Neural crest cell (in vitro differentiated cells): ENCODE data around the gene CLEC4G. TPM values are rescaled to one million over a fixed set of nuclear protein-coding genes. Genes with fewer than 3 reads are reported as not detected.

Source experiments
- DNase-seq: peaks from one replicate; pipeline ENCODE4 v3.0.0; 2021; ENCODE audit warnings: low read depth, mixed read lengths, low spot score
- H3K27ac Mint-ChIP-seq: one replicate; pipeline ENCODE4 v1.8.0; 2021; ENCODE audit warnings: mild to moderate bottlenecking, mixed read lengths; ENCODE audit not compliant: unreplicated experiment
- H3K27me3 Mint-ChIP-seq: 2 replicates; pipeline ENCODE4 v1.8.0; 2021; ENCODE audit warnings: low read depth, mild to moderate bottlenecking, mixed read lengths
- H3K36me3 Mint-ChIP-seq: 2 replicates; pipeline ENCODE4 v1.8.0; 2021; ENCODE audit warnings: low read depth, mild to moderate bottlenecking, mixed read lengths
- H3K4me1 Mint-ChIP-seq: 2 replicates; pipeline ENCODE4 v1.8.0; 2021; ENCODE audit warnings: mixed read lengths
- H3K4me3 Mint-ChIP-seq: one replicate; pipeline ENCODE4 v1.8.0; 2021; ENCODE audit warnings: mild to moderate bottlenecking, mixed read lengths
- H3K9me3 Mint-ChIP-seq: 2 replicates; pipeline ENCODE4 v1.8.0; 2021; ENCODE audit warnings: mixed read lengths
- total RNA-seq: library from RNA; stranded (reverse); gene quantifications from 2 replicates; pipeline ENCODE4 v1.2.1, GENCODE V29; 2021
- TF ChIP-seq, protein P1 (sequence below): fragments of 200-600 bp; sonication (generic); conservative IDR thresholded peaks from 2 replicates; pipeline ENCODE4 v1.5.0; 2021; ENCODE audit warnings: antibody characterized with exemption, mild to moderate bottlenecking

CLEC4G gene
- total RNA-seq, 1 donor from 2014 or later = not detected

DNA sequence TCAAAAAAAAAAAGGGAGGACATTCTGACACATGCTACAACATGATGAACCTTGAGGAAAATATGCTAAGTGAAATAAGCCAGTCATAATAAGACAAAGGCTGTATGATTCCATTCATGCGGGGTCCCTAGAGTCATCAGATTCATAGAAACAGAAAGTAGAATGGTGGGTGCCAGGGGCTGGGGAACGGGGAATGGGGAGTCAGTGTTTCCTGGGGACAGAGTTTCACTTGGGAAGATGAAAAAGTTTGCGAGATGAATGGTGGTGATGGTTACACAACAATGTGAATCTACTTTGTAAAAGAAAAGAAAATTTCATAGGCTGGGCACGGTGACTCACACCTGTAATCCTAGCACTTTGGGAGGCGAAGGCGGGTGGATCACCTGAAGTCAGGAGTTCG, 6.1 kb upstream of the CLEC4G start:
- TF ChIP-seq, protein P1, sequence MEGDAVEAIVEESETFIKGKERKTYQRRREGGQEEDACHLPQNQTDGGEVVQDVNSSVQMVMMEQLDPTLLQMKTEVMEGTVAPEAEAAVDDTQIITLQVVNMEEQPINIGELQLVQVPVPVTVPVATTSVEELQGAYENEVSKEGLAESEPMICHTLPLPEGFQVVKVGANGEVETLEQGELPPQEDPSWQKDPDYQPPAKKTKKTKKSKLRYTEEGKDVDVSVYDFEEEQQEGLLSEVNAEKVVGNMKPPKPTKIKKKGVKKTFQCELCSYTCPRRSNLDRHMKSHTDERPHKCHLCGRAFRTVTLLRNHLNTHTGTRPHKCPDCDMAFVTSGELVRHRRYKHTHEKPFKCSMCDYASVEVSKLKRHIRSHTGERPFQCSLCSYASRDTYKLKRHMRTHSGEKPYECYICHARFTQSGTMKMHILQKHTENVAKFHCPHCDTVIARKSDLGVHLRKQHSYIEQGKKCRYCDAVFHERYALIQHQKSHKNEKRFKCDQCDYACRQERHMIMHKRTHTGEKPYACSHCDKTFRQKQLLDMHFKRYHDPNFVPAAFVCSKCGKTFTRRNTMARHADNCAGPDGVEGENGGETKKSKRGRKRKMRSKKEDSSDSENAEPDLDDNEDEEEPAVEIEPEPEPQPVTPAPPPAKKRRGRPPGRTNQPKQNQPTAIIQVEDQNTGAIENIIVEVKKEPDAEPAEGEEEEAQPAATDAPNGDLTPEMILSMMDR = no peak
- peaks cover 87% of the 10 kb centered on the region for H3K27me3 Mint-ChIP-seq

DNA sequence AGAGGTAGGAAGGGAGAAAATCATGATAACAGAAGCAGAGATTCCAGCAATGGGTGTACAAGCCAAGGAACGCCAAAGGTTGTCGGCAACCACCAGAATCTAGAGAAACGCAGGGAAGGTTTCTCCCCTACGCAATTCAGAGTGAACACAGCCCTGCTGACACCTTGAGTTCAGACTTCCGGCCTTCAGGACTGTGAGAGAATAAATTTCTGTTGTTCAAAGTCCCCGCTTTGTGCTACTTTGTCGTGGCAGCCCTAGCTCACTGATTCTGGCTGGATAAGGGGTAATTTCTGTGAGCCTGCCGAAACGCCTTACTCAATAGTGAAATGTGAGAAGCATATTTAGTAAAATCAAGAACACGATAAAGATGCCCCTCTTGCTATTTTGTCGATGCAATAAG, 5.3 kb upstream of the CLEC4G start:
- DNase-seq = no peak
- H3K9me3 Mint-ChIP-seq = no peaks in the 10 kb centered on the region
- peaks cover 88% of the 10 kb centered on the region for H3K27me3 Mint-ChIP-seq

More for the DNA sequence above, 6.1 kb upstream of the CLEC4G start:
- no peak for DNase-seq
- Mint-ChIP-seq H3K4me3 (no peak overlapping the region), H3K36me3 (no peaks in the 10 kb centered on the region), H3K27ac (no peak overlapping the region), H3K9me3 (no peaks in the 10 kb centered on the region), H3K4me1 (no peaks in the 10 kb centered on the region)

DNA sequence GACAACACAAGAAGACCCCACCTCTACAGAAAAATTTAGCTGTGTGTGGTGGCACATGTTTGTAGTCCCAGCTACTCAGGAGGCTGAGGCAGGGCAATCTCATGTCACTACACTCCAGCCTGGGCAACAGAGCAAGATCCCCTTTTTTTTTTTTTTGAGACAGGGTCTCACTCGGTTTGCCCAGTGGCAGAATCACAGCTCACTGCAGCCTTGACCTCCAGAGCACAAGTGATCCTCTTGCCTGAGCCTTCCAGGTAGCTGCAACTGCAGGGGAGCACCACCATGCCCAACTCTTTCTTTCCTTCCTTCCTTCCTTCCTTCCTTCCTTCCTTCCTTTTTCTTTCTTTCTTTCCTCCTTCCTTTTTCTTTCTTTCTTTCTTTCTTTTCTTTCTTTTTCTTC, 4.2 kb upstream of the CLEC4G start:
- Mint-ChIP-seq H3K27ac (no peak overlapping the region), H3K27me3 (peaks cover 91% of the 10 kb centered on the region)

More for the DNA sequence above, 5.3 kb upstream of the CLEC4G start:
- H3K4me3 Mint-ChIP-seq = no peak overlapping the region
- no peaks in the 10 kb centered on the region for H3K4me1 Mint-ChIP-seq
- H3K27ac Mint-ChIP-seq = no peak overlapping the region
- H3K36me3 Mint-ChIP-seq = no peaks in the 10 kb centered on the region
- TF ChIP-seq, protein P1 = no peak

DNA sequence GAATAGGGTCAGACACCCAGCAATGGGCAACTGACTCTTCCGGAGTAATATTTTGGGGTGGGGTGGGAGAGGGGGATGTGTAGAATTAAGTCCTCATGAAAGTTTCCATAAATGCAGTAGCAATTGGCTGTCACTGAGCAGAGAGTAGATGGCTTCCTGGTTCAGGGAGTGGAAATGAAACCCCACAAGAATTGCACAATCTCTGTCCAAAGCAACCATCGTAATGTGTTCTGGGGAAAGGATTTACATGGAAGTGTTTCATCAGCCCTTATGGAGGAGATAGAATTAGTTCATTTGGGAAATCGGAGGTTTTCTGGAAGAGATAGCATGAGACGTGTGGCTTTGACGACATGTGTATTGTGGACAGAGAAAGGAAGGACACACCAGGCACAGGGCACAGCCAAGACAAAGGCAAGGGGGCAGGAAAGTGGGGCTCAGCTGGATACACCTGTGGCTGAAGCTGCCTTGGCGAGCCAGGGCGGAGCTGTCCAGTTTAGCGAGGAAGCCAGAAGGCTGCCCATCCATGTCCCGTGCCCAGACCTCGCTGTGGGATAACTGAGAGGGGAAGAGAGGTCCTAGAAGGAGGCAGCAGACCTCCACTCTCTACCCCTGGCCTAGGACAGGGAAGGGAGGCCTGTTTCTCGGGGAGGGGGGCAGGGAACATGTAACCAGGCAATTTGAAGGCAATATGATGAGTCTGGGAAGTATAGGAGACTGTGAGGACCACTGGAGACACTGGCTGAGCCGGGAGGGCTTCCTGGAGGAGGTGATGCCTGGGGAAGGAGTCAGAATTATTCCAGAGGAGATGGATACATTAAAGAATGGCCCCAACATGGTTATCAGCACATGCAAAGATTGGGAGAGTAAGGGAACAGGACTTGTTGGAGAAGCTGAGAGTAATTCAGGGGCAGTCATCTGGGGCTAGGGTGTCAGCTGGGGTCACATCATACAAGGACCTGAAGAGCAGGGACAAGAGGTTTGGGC, 2.6 kb upstream of the CLEC4G start:
- Mint-ChIP-seq H3K4me3 (no peak overlapping the region), H3K27me3 (peaks cover 89% of the 10 kb centered on the region), H3K4me1 (no peaks in the 10 kb centered on the region), H3K36me3 (no peaks in the 10 kb centered on the region), H3K27ac (no peak overlapping the region), H3K9me3 (no peaks in the 10 kb centered on the region)
- no peak for DNase-seq
- TF ChIP-seq, protein P1 = no peak

More for the DNA sequence above, 4.2 kb upstream of the CLEC4G start:
- TF ChIP-seq, protein P1 = no peak
- Mint-ChIP-seq H3K36me3 (no peaks in the 10 kb centered on the region), H3K4me3 (no peak overlapping the region), H3K9me3 (no peaks in the 10 kb centered on the region), H3K4me1 (no peaks in the 10 kb centered on the region)
- no peak for DNase-seq

DNA sequence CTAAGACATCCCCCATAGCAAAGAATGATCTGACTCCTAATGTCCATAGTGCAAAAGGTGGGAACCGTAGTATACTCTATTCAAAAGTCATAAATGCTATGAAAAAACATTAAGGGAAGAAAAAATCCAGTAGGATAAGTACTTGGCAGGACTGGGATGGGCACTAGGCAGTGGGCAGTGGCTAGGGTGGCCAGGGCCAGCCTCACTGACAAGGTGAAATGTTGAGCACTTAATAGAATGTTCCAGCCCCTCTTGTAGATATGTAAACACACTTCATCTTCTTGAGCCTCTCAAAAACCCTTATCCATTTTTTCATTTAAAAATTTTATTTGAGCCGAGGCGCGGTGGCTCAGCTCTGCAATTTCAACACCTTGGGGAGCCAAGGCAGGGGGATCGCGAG, 1.5 kb upstream of the CLEC4G start:
- Mint-ChIP-seq H3K4me3 (no peak overlapping the region), H3K36me3 (no peaks in the 10 kb centered on the region), H3K4me1 (no peaks in the 10 kb centered on the region), H3K9me3 (no peaks in the 10 kb centered on the region), H3K27me3 (peaks cover 91% of the 10 kb centered on the region), H3K27ac (no peak overlapping the region)
- DNase-seq = no peak
- TF ChIP-seq, protein P1 = no peak
